Sigmoid colon (tissue), 4 donors: Measurements from ENCODE around the gene DPF1.

Experiments
- EP300 ChIP-seq, 4 donors: sonication (generic); formaldehyde crosslinking; IDR thresholded peaks; one replicate each; pipeline ENCODE4 v1.6.1; 2017; ENCODE audit warnings: antibody characterized with exemption in 4 of 4
- POLR2A ChIP-seq, 2 donors: fragments of 450-650 bp; IDR thresholded peaks; one replicate each; pipeline ENCODE4 v1.6.1; 2016; ENCODE audit warnings: antibody characterized with exemption in 2 of 2, mild to moderate bottlenecking in 2 of 2, moderate library complexity in 2 of 2
- TF ChIP-seq, protein P1 (sequence below), 4 experiments: fragments of 450-650 bp in 3 of 4; fragments of 200-600 bp in 1 of 4; IDR thresholded peaks; one replicate each; pipeline ENCODE4 v1.5.1; 2016 to 2019; ENCODE audit warnings: antibody characterized with exemption in 4 of 4, mild to moderate bottlenecking in 3 of 4, moderate library complexity in 2 of 4

- TF ChIP-seq EP300 (IDR thresholded peaks at IDR 0.05) (no peak), POLR2A (IDR thresholded peaks at IDR 0.05) (no peak)
- TF ChIP-seq, protein P1, sequence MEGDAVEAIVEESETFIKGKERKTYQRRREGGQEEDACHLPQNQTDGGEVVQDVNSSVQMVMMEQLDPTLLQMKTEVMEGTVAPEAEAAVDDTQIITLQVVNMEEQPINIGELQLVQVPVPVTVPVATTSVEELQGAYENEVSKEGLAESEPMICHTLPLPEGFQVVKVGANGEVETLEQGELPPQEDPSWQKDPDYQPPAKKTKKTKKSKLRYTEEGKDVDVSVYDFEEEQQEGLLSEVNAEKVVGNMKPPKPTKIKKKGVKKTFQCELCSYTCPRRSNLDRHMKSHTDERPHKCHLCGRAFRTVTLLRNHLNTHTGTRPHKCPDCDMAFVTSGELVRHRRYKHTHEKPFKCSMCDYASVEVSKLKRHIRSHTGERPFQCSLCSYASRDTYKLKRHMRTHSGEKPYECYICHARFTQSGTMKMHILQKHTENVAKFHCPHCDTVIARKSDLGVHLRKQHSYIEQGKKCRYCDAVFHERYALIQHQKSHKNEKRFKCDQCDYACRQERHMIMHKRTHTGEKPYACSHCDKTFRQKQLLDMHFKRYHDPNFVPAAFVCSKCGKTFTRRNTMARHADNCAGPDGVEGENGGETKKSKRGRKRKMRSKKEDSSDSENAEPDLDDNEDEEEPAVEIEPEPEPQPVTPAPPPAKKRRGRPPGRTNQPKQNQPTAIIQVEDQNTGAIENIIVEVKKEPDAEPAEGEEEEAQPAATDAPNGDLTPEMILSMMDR (IDR thresholded peaks at IDR 0.05), result peak in 3 of 4 experiments; percentile 61 to 70 (median 67)
These were observed 9.8 kb upstream of the DPF1 start for GRCh38 chr19:38233740-38234251.
